Kidney capillary endothelial cell (primary cell): ENCODE measurements around the gene CELSR1.
"Not testable (repeated sequence)": the region's sequence is repeated elsewhere in the genome, so short reads cannot be mapped to it uniquely, and the experiment has no call there.

Source experiments
- DNase-seq: peaks from one replicate; pipeline ENCODE4 v3.0.0-alpha.2; 2018; ENCODE audit warnings: low spot score

The CELSR1 gene

GRCh38 chr22:46479046-46479445, 58.4 kb downstream of the CELSR1 start:
- DNase-seq, result no peak

DNA sequence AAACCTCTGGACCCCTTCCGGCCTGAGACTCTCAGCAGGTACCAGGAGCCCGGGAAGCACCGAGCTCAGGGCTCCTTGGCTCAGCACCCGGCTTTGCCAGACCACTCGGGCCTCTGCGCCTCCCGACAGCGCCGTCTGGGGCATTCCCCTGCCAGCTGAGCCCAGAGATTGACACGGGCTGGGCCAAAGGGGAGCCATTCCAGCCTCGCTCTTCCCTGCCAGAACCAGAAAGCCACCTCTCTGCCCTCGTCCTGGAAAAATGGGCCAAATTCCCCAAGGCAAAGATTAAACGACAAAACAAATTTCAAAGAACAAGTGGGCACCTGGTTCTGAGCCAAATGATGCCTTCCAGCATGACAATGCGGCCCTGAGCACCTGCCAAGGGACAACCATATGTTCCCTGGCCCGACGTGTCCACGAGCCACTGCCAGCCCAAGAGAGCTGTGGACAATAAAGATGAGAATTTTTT, 59.3 kb downstream of the CELSR1 start:
- DNase-seq, result no peak

DNA sequence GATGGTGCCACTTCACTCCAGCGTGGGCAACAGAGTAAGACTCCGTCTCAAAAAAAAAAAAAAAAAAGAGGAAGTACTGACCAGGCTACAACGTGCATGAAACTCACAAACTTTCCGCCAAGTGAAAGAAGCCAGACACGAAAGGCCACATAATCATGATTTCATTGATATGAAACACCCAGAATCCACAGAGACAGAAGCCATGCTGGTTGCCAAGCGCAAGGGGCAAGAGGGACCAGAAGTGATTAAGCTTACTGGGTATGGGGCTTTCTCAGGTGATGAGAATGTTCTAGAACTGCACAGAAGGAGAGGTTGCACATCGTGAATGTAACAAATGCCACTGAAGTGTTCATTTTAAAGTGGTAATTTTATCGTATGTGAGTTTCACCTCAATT, 60.9 kb downstream of the CELSR1 start:
- DNase-seq, result no peak

DNA sequence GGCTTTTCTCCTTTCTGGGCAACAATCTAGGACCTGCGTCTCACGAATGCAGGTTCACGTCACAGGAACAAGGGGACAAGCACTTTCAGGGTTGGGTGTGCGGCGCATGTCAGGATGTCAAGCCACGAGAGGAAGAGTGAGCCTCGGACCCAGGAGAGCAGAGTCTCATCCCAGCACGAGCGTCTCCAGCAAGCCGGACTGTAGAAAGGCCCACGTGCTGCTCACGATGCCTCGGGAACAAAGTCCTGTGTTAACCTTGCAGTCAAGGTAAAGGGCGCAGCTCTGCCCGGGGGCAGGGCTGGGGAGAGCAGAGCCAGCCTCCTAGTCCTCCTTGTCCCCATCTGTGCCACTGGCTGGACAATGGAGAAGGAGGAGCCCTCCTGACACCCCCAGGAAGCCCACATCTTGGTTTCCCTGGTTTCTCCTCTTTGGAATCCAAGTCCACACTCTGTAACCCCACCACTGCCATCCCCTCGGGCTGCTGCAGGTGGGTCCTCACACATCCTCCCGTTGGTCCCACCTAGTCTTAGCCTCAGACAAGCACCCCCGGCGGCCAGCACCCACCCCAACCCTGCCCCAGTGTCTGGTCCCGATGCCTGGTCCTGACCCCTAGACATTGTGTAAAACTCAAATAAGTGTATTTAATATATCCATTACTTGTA, 63.4 kb downstream of the CELSR1 start:
- DNase-seq, result no peak

- no peak for DNase-seq
These were observed 64.2 kb downstream of the CELSR1 start for GRCh38 chr22:46473021-46473779.

DNA sequence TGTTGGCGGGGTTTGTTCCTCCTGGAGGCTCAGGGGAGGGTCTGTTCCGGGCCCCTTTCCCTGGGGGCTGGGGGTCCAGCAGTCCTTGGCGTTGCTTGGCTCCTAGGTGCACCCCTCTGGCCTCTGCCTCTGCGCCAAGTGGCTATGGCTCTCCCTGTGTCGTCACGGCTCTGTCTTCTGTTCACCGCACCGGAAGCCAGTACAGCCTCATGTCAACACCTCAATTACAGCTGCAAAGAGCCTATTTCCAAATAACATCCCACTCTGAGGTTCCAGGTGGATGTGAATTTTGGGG, 64.8 kb downstream of the CELSR1 start:
- DNase-seq, result no peak

DNA sequence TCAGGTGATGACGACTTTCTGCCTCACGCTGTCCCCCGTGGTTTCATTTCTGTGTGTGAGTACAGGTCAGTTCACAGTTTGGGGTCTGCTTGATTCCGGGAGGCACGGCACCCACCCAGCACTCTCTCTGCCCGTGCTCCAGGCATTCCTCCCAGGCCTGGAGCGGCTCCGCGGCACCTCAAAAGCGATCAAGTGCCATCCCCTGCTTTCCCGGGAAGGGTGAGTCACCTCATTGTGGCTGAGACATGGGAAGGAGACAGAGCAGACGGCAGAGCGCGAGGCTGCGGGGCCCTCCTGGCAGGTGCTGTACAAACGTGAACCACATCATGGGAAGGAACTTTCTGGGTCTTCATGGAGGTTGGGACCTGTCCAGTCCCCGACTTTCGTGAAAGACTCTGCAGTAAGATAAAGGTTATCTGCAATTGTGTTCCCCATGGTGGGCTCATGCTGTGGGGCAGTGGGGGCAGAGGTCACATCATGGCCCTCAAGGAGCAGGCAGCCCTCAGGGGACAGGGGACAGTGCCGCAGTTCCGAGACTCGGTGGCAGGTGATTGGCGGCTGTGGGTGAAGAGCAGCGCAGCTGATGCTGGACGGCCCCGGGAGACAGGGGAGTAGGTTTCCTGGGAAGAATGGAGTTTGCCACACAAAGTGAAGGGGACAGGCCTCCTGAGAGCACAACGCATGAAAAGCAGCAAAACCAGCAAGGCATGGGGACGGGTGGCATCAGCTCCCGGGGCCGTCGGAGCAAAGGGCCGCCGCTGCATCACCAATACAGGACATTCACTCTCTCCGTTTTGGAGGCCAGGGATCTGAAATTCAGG, 65.3 kb downstream of the CELSR1 start:
- DNase-seq, result no peak

DNA sequence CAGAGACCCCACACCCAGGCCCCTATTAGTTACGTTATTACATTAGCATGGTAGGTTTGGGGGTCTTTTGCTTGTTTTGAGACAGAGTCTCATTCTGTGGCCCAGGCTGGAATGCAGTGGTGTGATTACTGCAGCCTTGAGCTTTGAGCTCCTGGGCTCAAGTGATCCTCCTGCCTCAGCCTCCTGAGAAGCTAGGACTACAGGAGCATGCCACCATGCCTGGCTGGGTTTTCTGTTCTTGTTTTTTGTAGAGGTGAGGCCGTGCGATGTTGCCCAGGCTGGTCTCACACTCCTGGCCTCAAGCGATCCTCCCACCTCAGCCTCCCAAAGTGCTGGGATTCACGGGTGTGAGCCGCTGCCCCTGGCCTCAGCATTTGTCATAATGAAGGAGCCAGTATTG, 66.1 kb downstream of the CELSR1 start:
- DNase-seq, result not testable (repeated sequence)

DNA sequence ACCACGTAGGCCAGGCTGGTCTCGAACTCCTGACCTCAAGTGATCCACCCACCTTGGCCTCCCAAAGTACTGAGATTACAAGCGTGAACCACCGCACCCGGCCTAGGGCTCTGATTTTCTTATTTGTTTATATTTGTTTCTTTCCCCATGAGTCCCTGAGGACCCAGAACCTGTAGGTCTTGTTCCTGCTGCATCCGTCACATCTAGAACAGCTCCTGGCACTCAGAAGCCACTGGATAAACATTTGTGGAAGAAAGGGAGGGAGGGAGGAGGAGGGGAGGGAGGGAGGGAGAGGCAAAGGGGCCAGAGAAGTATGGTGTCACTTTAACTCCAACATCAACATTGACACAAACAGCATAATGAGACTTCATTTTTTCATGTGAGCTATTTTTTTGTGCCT, 67.7 kb downstream of the CELSR1 start:
- no peak for DNase-seq

GRCh38 chr22:46467006-46467405, 70.4 kb downstream of the CELSR1 start:
- DNase-seq, result no peak

DNA sequence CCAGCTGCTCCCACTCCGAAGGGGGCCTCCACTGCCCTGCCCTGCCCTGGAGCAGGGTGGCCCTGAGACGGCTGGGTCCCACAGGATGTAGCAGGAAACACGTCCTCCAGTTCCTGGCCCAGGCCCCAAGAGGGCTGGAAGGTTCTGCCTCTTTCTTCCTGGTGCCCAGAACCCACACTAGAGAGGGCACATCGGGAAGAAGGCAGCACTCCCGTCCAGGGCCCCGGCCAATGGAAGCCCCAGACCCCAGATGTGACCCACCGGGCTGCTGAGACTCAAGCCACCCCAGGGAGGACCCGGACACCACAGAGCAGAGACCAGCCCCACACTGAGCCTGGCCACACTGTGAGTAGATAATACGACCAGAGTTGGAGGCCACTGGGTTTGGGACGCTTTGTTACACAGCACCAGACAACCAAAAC, 71.2 kb downstream of the CELSR1 start:
- no peak for DNase-seq

DNA sequence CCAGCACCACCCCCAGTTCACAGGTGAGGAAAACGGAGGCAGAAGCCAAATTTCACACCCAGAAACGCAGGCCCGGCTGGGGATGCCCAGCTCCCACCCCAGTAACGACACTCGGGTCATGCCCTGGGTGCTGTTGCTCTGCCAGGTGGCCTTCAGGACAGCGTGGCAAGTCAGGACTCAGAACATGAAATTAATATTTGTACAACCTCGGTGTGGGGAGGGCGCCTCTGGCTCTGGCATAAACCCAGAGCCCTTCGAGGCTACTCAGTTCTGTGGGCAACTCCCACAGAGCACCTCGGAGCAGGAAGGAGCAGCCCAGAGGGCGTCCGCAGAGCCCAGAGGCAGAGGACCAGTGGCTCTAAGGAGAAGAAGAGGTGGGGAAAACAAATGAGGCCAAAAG, 71.6 kb downstream of the CELSR1 start:
- no peak for DNase-seq

- no peak for DNase-seq
These were observed 72.1 kb downstream of the CELSR1 start for GRCh38 chr22:46465345-46465720.

DNA sequence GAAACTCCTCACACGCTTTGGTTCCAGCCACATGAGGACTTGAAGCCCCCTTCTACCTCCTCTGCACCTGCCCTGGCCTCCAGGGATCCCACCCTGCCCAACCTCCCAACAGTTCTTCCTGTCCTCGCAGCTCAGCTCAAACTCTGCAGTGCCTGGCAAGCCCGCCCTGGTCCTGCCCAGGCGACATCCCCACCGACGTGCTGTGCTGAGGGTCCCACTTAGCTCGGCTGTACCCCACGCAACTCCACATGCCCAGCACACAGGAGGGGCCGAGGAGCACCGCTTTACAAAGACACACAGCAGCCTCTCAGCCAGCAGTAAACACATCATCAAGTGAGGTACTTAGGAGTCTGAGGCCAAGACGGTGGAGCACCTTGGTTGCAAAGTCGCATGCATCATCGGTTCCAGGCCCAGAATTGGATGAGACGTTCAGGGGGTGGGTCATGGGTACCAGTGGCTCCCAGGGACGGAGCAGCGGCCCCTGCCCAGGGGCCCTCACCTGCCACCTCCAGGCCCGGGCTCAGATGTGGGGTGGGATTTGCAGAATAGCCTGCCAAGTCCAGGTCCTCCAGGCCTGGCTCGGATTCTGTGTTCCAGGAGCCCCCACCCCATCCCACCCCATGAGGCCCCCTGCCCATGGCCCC, 72.6 kb downstream of the CELSR1 start:
- DNase-seq, result no peak

GRCh38 chr22:46464296-46464695, 73.1 kb downstream of the CELSR1 start:
- DNase-seq, result no peak

DNA sequence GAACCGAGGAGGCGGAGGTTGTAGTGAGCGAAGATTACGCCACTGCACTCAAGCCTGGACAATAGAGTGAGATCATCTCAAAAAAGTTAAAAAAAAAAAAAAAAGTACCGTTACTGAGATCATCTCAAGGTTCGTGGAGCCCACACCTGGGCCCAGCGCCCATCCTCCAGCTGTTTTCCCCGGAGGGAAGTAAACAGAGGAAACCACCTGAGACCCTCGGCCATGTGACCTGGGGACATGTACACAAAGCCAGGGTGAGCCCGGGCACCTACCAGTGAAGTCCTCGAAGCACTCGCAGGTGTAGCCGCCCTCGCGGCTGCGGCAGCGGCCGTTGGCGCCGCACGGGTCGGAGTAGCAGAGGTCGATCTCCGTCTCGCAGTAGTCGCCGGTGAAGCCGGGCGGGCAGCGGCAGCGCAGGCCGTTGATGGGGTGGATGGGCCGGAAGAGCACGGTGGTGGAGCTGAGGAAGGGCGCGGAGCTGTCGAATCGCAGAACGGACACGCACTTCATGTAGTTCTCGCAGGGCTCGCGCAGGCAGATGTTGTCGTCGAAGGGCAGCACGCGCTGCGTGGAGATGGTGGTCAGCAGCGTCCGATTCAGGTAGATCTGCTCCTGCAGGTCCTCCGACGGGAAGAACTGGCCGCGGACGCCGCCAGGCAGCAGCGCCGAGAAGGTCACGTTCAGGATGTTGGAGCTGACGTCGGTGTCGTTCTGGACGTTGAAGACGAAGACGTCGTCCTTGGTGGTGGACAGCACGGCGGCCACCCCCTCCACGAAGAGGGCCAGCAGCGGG, 73.8 kb downstream of the CELSR1 start:
- DNase-seq, result no peak

DNA sequence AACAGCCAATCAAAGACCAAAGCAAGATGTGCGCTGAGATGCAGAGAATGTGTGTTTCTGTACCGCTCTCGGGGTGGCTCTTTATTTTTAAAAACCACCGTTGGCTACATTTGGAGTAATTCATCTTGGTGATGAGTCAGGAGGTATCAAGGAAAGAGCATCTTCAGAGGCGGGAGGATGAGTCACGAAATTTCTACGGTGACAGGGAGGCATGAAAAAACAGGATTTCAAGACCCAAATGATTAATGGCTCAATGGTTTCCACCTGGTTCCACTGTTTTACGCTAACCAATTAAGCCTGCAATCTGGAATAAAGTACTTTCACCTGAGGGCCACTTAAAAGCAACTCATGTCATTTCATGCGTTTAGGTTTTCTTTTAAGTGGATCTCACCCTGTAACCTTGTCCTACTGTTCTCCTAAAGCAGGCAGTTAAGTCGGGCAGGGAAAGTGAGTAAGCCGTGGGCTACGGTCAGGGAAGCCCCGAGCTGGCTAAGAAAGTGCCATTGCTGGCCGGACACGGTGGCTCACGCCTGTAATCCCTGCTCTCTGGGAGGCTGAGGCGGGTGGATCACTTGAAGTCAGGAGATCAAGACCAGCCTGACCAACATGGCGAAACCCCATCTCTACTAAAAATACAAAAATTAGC, 74.6 kb downstream of the CELSR1 start:
- DNase-seq, result no peak

- DNase-seq, result no peak
These were observed 75.7 kb downstream of the CELSR1 start for GRCh38 chr22:46461566-46462180.

GRCh38 chr22:46460857-46461256, 76.6 kb downstream of the CELSR1 start:
- no peak for DNase-seq

DNA sequence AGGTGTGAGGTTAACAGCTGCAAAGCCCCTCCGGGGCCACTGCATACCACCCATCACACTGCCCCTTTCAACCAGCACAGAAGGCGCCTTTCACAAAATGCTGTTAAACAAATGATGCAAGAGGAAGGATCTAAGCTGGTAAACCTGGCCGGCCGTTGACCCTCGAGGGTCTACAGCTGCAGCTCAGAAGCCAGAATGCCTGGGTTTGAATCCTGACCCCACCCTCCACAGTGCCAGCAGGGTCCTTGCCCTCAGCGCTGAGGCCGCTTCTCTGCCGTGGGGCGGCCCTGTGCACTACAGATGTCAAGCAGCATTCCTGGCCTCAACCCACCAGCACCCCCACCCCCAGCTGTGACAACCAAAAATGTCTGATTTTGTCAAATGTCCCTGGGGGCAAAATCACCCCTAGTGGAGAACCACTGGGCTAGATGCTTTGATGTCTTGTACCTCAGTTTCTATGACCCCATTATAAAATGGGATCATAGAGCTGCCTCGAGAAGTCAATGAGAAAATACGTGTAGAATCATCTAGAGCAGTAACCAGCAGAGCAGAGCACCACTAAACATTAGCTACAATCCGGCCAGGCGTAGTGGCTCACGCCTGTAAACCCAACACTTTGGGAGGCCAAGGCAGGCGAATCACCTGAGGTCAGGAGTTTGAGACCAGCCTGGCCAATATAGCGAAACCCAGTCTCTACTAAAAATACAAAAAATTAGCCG, 77.9 kb downstream of the CELSR1 start:
- DNase-seq, result no peak
